Measurements from ENCODE around the gene UBXN7. TPM values are rescaled to one million over a fixed set of nuclear protein-coding genes. Genes with fewer than 3 reads are reported as not detected.

The UBXN7 gene
- total and polyA plus RNA-seq, 9 of the 15 experiments (the other 6 are each of a cell fraction or from before 2014, with no cell fraction given), result 3.5 to 44.6 (median 13.4) TPM

DNA sequence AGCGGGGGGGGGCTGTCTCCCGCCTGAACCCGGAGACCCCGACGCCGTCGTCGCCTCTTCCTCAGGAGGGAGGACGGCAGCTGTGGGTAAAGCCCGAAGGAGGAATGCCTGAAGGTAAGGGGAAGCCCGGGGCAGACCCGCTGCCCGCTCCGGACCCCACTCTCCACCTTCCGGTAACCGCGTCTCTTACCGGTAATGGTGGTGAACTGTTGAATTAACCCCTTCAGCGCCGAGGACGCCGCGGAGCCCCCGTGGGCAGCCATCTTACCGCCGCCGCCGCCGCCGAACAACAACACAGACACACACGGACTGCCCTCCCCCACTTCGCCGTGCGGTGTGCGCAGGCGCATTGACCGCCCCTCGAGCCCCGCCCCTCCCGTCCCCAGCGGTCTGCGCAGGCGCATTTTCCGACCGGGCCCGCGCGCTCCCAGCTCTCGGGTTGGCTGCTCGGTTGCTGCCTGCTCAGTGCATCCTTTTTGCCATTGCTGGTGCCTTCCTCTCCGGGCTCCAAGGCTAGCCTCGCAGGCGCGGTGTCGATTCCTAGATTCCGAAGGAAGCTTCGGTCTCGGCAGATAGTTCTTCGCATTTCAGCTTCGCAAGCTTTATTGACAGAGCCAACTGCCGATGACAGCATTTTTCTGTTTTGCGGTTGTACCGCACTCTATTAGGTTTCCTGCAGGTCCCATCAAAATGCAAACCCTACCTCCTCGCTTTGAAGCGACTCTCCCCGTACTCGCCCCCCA is at the start of gene UBXN7 (continued):
- no peak for TF ChIP-seq CLOCK (CRISPR knock-in tag; IDR thresholded peaks at IDR 0.05; ENCODE audit: borderline replicate concordance)
- TF ChIP-seq CHD2 (IDR thresholded peaks at IDR 0.05; ENCODE audit: low read depth, low read length), result peak; percentile 56; the same call in 1 of the 2 replicates
- TF ChIP-seq CBX3 (IDR thresholded peaks at IDR 0.05; ENCODE audit: borderline replicate concordance in 1 of 2, low read length in 2 of 2), result no peak; a peak in 1 of 3 replicates
- peak; percentile 67 to 69; a peak in 2 of 4 replicates for TF ChIP-seq MAZ (CRISPR knock-in tag; conservative IDR thresholded peaks at IDR 0.05 in 1 of 2, IDR thresholded peaks at IDR 0.05 in 1 of 2)
- peak; percentile 78 to 90 for TF ChIP-seq MNT (conservative IDR thresholded peaks at IDR 0.05)
- TF ChIP-seq CCAR2 (IDR thresholded peaks at IDR 0.05; ENCODE audit: low read depth, low read length), result no peak
- peak; percentile 9 for TF ChIP-seq POU5F1 (IDR thresholded peaks at IDR 0.05; ENCODE audit: borderline replicate concordance, low read depth, low read length, partially characterized antibody)
- 0 out of 4 replicates have a peak, but pooled peaks of 1 of the 2 experiments have one; percentile 17 for TF ChIP-seq TRIM24 (IDR thresholded peaks at IDR 0.05)
- TF ChIP-seq, protein P1, sequence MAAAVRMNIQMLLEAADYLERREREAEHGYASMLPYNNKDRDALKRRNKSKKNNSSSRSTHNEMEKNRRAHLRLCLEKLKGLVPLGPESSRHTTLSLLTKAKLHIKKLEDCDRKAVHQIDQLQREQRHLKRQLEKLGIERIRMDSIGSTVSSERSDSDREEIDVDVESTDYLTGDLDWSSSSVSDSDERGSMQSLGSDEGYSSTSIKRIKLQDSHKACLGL (CRISPR knock-in tag; IDR thresholded peaks at IDR 0.05; ENCODE audit: borderline replicate concordance, poor library complexity, severe bottlenecking), result peak; percentile 17
- TF ChIP-seq, protein P2, sequence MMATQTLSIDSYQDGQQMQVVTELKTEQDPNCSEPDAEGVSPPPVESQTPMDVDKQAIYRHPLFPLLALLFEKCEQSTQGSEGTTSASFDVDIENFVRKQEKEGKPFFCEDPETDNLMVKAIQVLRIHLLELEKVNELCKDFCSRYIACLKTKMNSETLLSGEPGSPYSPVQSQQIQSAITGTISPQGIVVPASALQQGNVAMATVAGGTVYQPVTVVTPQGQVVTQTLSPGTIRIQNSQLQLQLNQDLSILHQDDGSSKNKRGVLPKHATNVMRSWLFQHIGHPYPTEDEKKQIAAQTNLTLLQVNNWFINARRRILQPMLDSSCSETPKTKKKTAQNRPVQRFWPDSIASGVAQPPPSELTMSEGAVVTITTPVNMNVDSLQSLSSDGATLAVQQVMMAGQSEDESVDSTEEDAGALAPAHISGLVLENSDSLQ (IDR thresholded peaks at IDR 0.05), result no peak
- no peak for TF ChIP-seq PRMT5 (CRISPR knock-in tag; IDR thresholded peaks at IDR 0.05)
- no peak for TF ChIP-seq SAFB (IDR thresholded peaks at IDR 0.05; ENCODE audit: borderline replicate concordance, low read depth, low read length)
- TF ChIP-seq MTA1 (IDR thresholded peaks at IDR 0.05; ENCODE audit: borderline replicate concordance), result no peak; the same call in 1 of the 2 replicates
- no peak for TF ChIP-seq ZBTB12 (CRISPR knock-in tag; IDR thresholded peaks at IDR 0.05)
- no peak for TF ChIP-seq CAMTA2 (CRISPR knock-in tag; conservative IDR thresholded peaks at IDR 0.05)
- no peak for TF ChIP-seq CBX8 (IDR thresholded peaks at IDR 0.05; ENCODE audit: borderline replicate concordance, extremely low read depth, low read depth, low read length, poor library complexity, severe bottlenecking)
- TF ChIP-seq, protein P3, sequence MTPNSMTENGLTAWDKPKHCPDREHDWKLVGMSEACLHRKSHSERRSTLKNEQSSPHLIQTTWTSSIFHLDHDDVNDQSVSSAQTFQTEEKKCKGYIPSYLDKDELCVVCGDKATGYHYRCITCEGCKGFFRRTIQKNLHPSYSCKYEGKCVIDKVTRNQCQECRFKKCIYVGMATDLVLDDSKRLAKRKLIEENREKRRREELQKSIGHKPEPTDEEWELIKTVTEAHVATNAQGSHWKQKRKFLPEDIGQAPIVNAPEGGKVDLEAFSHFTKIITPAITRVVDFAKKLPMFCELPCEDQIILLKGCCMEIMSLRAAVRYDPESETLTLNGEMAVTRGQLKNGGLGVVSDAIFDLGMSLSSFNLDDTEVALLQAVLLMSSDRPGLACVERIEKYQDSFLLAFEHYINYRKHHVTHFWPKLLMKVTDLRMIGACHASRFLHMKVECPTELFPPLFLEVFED (CRISPR knock-in tag; conservative IDR thresholded peaks at IDR 0.05), result no peak
- no peak for TF ChIP-seq ZKSCAN3 (CRISPR knock-in tag; IDR thresholded peaks at IDR 0.05)

Data from K562 (cell line).